ENCODE results near the gene MGP. TPM values are rescaled to one million over a fixed set of nuclear protein-coding genes. Genes with fewer than 3 reads are reported as not detected.

Gene MGP
- total and polyA plus RNA-seq, 2 donors (not counting 1 experiment from before 2014, with no cell fraction given): 0.39 to 0.81 TPM

DNA sequence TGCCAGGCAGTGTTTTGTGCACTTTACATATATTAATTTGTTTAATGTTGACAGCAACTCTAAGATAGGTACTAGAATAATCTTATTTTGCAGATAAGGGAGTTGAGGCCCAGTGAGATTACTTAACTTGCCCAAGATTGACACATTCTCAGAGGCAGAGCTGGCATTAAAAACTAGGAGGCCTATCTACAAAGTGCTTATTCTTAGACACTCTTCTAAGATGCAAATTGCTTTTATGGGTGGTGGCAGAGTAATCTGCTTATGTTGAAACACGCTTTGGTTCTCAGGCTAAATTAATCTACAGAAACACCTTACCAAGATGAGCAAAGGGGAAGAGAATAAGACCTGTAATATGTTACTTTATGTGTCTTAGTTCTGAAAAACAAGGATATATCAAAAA, 7.2 kb downstream of the MGP start:
- intact Hi-C loops (cut with micrococcal nuclease): loop anchor here (1.0 kb wide), 1 partner anchor 18 kb away; no protein-coding TSS in a partner anchor
- no peaks in the 10 kb centered on the region for H3K9me3 Mint-ChIP-seq (ENCODE audit: insufficient read depth)
- no peak overlapping the region for H3K4me3 Mint-ChIP-seq
- H3K9me3 ChIP-seq (ENCODE audit: control extremely low read depth in 1 of 3, control insufficient read depth in 2 of 3, insufficient read depth in 1 of 3, low read length in 2 of 3): no peaks in the 10 kb centered on the region
- H3K27ac ChIP-seq (ENCODE audit: low read length in 2 of 2): no peak overlapping the region
- DNase-seq (no peak), ATAC-seq (ENCODE audit: low read depth) (no peak)
- H3K36me3 ChIP-seq (replicated peaks in 1 of 2; ENCODE audit: control extremely low read depth in 1 of 2, control insufficient read depth in 1 of 2, extremely low read depth in 1 of 2, insufficient read depth in 2 of 2, low read length in 1 of 2): no peaks in the 10 kb centered on the region
- peaks cover 19% of the 10 kb centered on the region for H3K4me1 Mint-ChIP-seq
- no peak overlapping the region for H3K4me2 ChIP-seq (replicated peaks; ENCODE audit: low read depth, low read length, poor library complexity, severe bottlenecking)
- WGBS (ENCODE audit: insufficient coverage): no CpG with 5 or more reads among the region's 1 CpG
- H3K4me3 ChIP-seq (ENCODE audit: control extremely low read depth in 1 of 5, extremely low read depth in 1 of 5, insufficient read depth in 1 of 5, low read depth in 2 of 5, low read length in 4 of 5): no peak overlapping the region
- no peak overlapping the region for H3K9ac ChIP-seq (ENCODE audit: low read length)
- H3K27ac Mint-ChIP-seq: no peak overlapping the region
- H4K20me1 ChIP-seq (ENCODE audit: control insufficient read depth, insufficient read depth, low read length, poor library complexity, severe bottlenecking): no peaks in the 10 kb centered on the region
- H3K27me3 ChIP-seq (replicated peaks in 1 of 4; ENCODE audit: control extremely low read depth in 1 of 4, control insufficient read depth in 3 of 4, insufficient read depth in 4 of 4, low read length in 3 of 4): no peaks in the 10 kb centered on the region
- no peak for TF ChIP-seq EZH2 (IDR thresholded peaks at IDR 0.05; ENCODE audit: borderline replicate concordance, insufficient read depth, low read depth, low read length, poor library complexity, severe bottlenecking)
- TF ChIP-seq, protein P1, sequence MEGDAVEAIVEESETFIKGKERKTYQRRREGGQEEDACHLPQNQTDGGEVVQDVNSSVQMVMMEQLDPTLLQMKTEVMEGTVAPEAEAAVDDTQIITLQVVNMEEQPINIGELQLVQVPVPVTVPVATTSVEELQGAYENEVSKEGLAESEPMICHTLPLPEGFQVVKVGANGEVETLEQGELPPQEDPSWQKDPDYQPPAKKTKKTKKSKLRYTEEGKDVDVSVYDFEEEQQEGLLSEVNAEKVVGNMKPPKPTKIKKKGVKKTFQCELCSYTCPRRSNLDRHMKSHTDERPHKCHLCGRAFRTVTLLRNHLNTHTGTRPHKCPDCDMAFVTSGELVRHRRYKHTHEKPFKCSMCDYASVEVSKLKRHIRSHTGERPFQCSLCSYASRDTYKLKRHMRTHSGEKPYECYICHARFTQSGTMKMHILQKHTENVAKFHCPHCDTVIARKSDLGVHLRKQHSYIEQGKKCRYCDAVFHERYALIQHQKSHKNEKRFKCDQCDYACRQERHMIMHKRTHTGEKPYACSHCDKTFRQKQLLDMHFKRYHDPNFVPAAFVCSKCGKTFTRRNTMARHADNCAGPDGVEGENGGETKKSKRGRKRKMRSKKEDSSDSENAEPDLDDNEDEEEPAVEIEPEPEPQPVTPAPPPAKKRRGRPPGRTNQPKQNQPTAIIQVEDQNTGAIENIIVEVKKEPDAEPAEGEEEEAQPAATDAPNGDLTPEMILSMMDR (IDR thresholded peaks at IDR 0.05): no peak
- H3K79me2 ChIP-seq (ENCODE audit: control insufficient read depth, insufficient read depth, low read length): no peaks in the 10 kb centered on the region
- POLR2A ChIA-PET: no interaction called here
- CTCF ChIA-PET: no interaction called here
- H2AFZ ChIP-seq (ENCODE audit: insufficient read depth, low read depth, low read length, poor library complexity, severe bottlenecking): no peak overlapping the region
- H3K4me1 ChIP-seq (ENCODE audit: control insufficient read depth in 2 of 2, insufficient read depth in 2 of 2, low read length in 2 of 2): peaks cover 6 to 14% of the 10 kb centered on the region in 2 donors
- no peaks in the 10 kb centered on the region for H3K27me3 Mint-ChIP-seq

DNA sequence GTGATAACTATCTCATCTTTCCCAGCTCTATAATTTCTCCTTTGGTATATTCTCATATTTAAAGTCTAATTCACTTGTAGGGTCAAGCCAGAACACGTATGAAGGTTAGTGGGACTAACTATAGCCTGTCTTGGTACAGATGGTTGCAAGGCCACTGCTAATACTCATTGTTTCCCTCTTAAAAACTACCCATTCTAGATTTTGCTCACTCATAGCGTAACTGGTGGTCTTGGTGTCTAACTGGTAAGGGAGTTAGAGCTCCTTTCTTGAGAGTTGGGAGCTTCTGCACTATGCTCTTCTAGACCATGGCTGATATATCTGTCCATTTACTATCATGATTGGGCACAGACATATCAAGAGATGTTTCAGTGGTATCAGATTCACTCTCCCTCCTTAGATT, 8.8 kb downstream of the MGP start:
- intact Hi-C loops (cut with micrococcal nuclease): no loop called here

More for the DNA sequence above, 8.8 kb downstream of the MGP start:
- Histone ChIP-seq H2AFZ (ENCODE audit: insufficient read depth, low read depth, low read length, poor library complexity, severe bottlenecking) (no peak overlapping the region), H3K27ac (ENCODE audit: low read length in 2 of 2) (no peak overlapping the region), H3K4me2 (replicated peaks; ENCODE audit: low read depth, low read length, poor library complexity, severe bottlenecking) (no peak overlapping the region), H3K4me3 (ENCODE audit: control extremely low read depth in 1 of 5, extremely low read depth in 1 of 5, insufficient read depth in 1 of 5, low read depth in 2 of 5, low read length in 4 of 5) (no peak overlapping the region), H3K27me3 (replicated peaks in 1 of 4; ENCODE audit: control extremely low read depth in 1 of 4, control insufficient read depth in 3 of 4, insufficient read depth in 4 of 4, low read length in 3 of 4) (no peaks in the 10 kb centered on the region), H3K36me3 (replicated peaks in 1 of 2; ENCODE audit: control extremely low read depth in 1 of 2, control insufficient read depth in 1 of 2, extremely low read depth in 1 of 2, insufficient read depth in 2 of 2, low read length in 1 of 2) (no peaks in the 10 kb centered on the region), H3K79me2 (ENCODE audit: control insufficient read depth, insufficient read depth, low read length) (no peaks in the 10 kb centered on the region), H4K20me1 (ENCODE audit: control insufficient read depth, insufficient read depth, low read length, poor library complexity, severe bottlenecking) (no peaks in the 10 kb centered on the region), H3K9me3 (ENCODE audit: control extremely low read depth in 1 of 3, control insufficient read depth in 2 of 3, insufficient read depth in 1 of 3, low read length in 2 of 3) (no peaks in the 10 kb centered on the region), H3K4me1 (ENCODE audit: control insufficient read depth in 2 of 2, insufficient read depth in 2 of 2, low read length in 2 of 2) (peaks cover 4 to 12% of the 10 kb centered on the region in 2 donors), H3K9ac (ENCODE audit: low read length) (no peak overlapping the region)
- WGBS (ENCODE audit: insufficient coverage): no CpG with 5 or more reads among the region's 2 CpGs
- no peaks in the 10 kb centered on the region for H3K9me3 Mint-ChIP-seq (ENCODE audit: insufficient read depth)
- H3K4me1 Mint-ChIP-seq: peaks cover 15% of the 10 kb centered on the region
- H3K4me3 Mint-ChIP-seq: no peak overlapping the region
- no peaks in the 10 kb centered on the region for H3K27me3 Mint-ChIP-seq
- no peak for TF ChIP-seq EZH2 (IDR thresholded peaks at IDR 0.05; ENCODE audit: borderline replicate concordance, insufficient read depth, low read depth, low read length, poor library complexity, severe bottlenecking)
- TF ChIP-seq, protein P1 (IDR thresholded peaks at IDR 0.05): no peak
- POLR2A ChIA-PET: no interaction called here
- CTCF ChIA-PET: no interaction called here
- no peak for DNase-seq
- no peak for ATAC-seq (ENCODE audit: low read depth)
- no peak overlapping the region for H3K27ac Mint-ChIP-seq

Data from B cell (primary cell).